Neuronal stem cell (in vitro differentiated cells): ENCODE results near the gene ADAM8.

Source experiments
- DNase-seq: peaks from one replicate; pipeline ENCODE4 v3.0.0-alpha.2; 2013; ENCODE audit warnings: low spot score
- H2AFZ ChIP-seq: one replicate; pipeline ENCODE4 v1.6.1; 2013; ENCODE audit warnings: mild to moderate bottlenecking, low read length, inconsistent platforms
- H2AK5ac ChIP-seq: 2 replicates; pipeline ENCODE4 v1.6.1; 2013; ENCODE audit warnings: low read depth, mild to moderate bottlenecking, inconsistent platforms, low read length, moderate library complexity, mixed read lengths
- H2BK120ac ChIP-seq: 2 replicates; pipeline ENCODE4 v1.6.1; 2013; ENCODE audit warnings: low read depth, mild to moderate bottlenecking, inconsistent platforms, low read length, moderate library complexity, mixed read lengths
- H2BK12ac ChIP-seq: one replicate; pipeline ENCODE4 v1.6.1; 2013; ENCODE audit warnings: low read length, inconsistent platforms
- H2BK15ac ChIP-seq: 2 replicates; pipeline ENCODE4 v1.6.1; 2013; ENCODE audit warnings: mild to moderate bottlenecking, low read length, inconsistent platforms, mixed read lengths
- H2BK5ac ChIP-seq: one replicate; pipeline ENCODE4 v1.6.1; 2013; ENCODE audit warnings: inconsistent platforms, mild to moderate bottlenecking, low read length, moderate library complexity
- H3K14ac ChIP-seq: one replicate; pipeline ENCODE4 v1.6.1; 2013; ENCODE audit warnings: low read length, inconsistent platforms
- H3K18ac ChIP-seq: 2 replicates; pipeline ENCODE4 v1.6.1; 2013; ENCODE audit warnings: low read length, inconsistent platforms
- H3K23ac ChIP-seq: 2 replicates; pipeline ENCODE4 v1.6.1; 2013; ENCODE audit warnings: low read depth, mild to moderate bottlenecking, mixed read lengths, low read length, inconsistent platforms; ENCODE audit not compliant: poor library complexity
- H3K27ac ChIP-seq: replicated peaks from 3 replicates; pipeline ENCODE4 v1.5.1; 2013; ENCODE audit warnings: low read length, inconsistent platforms
- H3K27me3 ChIP-seq, 3 experiments: 2 replicates each; pipeline ENCODE4 v1.6.1; 2013; ENCODE audit warnings: low read length in 3 of 3, mild to moderate bottlenecking in 2 of 3, inconsistent platforms in 1 of 3, low read depth in 1 of 3, mixed read lengths in 1 of 3, moderate library complexity in 1 of 3; ENCODE audit not compliant: control insufficient read depth in 3 of 3, insufficient read depth in 3 of 3
- H3K36me3 ChIP-seq, 2 donors: replicated peaks in 1 of 2; 2 replicates each; pipeline ENCODE4 v1.6.1; 2013; ENCODE audit warnings: low read length in 2 of 2; ENCODE audit not compliant: control insufficient read depth in 2 of 2, insufficient read depth in 2 of 2
- H3K4ac ChIP-seq: 2 replicates; pipeline ENCODE4 v1.6.1; 2013; ENCODE audit warnings: inconsistent platforms, mild to moderate bottlenecking, low read length, moderate library complexity
- H3K4me1 ChIP-seq, 2 donors: 1 replicate in 1 of 2; 2 replicates in 1 of 2; pipeline ENCODE4 v1.6.1; 2013; ENCODE audit warnings: low read length in 2 of 2, low read depth in 1 of 2; ENCODE audit not compliant: control insufficient read depth in 2 of 2, insufficient read depth in 1 of 2
- H3K4me2 ChIP-seq: one replicate; pipeline ENCODE4 v1.6.1; 2013; ENCODE audit warnings: mild to moderate bottlenecking, low read length, inconsistent platforms; ENCODE audit not compliant: insufficient read depth, poor library complexity, severe bottlenecking
- H3K4me3 ChIP-seq, 2 donors: 2 replicates each; pipeline ENCODE4 v1.5.1; 2013; ENCODE audit warnings: low read length in 2 of 2, mild to moderate bottlenecking in 2 of 2, inconsistent platforms in 1 of 2, moderate library complexity in 1 of 2
- H3K79me1 ChIP-seq: one replicate; pipeline ENCODE4 v1.6.1; 2013; ENCODE audit warnings: low read depth, mild to moderate bottlenecking, inconsistent platforms, low read length, moderate library complexity
- H3K9ac ChIP-seq: one replicate; pipeline ENCODE4 v1.6.1; 2013; ENCODE audit warnings: mild to moderate bottlenecking, low read depth, low read length, inconsistent platforms; ENCODE audit not compliant: poor library complexity
- H3K9me3 ChIP-seq, 2 donors: replicated peaks in 1 of 2; 2 replicates each; pipeline versions ENCODE3 to v1.6.1; 2013; ENCODE audit warnings: low read length in 2 of 2, mild to moderate bottlenecking in 2 of 2, inconsistent platforms in 1 of 2, low read depth in 1 of 2, mixed read lengths in 1 of 2, moderate library complexity in 1 of 2; ENCODE audit not compliant: control insufficient read depth in 2 of 2, insufficient read depth in 1 of 2
- H4K8ac ChIP-seq: one replicate; pipeline ENCODE4 v1.6.1; 2013; ENCODE audit warnings: low read depth, mild to moderate bottlenecking, inconsistent platforms, low read length, moderate library complexity
- H4K91ac ChIP-seq: one replicate; pipeline ENCODE4 v1.6.1; 2013; ENCODE audit warnings: low read length, low read depth, mild to moderate bottlenecking, inconsistent platforms; ENCODE audit not compliant: poor library complexity
- WGBS, 2 donors: extraction: QIAGEN DNeasy Blood & Tissue Kit; methylation state at CpG; one replicate each; pipeline ENCODE4 v1.1.7; 2013; ENCODE audit warnings: missing lambda C conversion rate in 2 of 2, mixed read lengths in 1 of 2; ENCODE audit not compliant: insufficient read length in 2 of 2, insufficient replicate concordance in 1 of 2; ENCODE audit errors: extremely low coverage in 2 of 2; 5-methylcytosine and 5-hydroxymethylcytosine counted together

ADAM8 gene

GRCh38 chr10:133283931-133284330, 7.3 kb upstream of the ADAM8 start:
- peaks cover 46 to 93% of the 10 kb centered on the region in 2 donors for H3K36me3 ChIP-seq

GRCh38 chr10:133282846-133283390, 6.2 kb upstream of the ADAM8 start:
- Histone ChIP-seq H3K4me2 (no peak overlapping the region), H3K27ac (no peak overlapping the region), H3K79me1 (peaks cover 10% of the 10 kb centered on the region), H2BK15ac (no peak overlapping the region), H4K8ac (no peak overlapping the region), H3K4me1 (no peaks in the 10 kb centered on the region), H3K14ac (peak overlapping the region; percentile 75), H3K36me3 (peaks cover 38 to 86% of the 10 kb centered on the region in 2 donors), H2AFZ (no peak overlapping the region), H3K4ac (no peak overlapping the region), H3K23ac (no peak overlapping the region), H3K27me3 (no peaks in the 10 kb centered on the region), H3K9me3 (no peaks in the 10 kb centered on the region), H2BK5ac (no peak overlapping the region), H2AK5ac (no peak overlapping the region), H2BK120ac (no peak overlapping the region), H3K4me3 (no peak overlapping the region), H2BK12ac (no peak overlapping the region), H3K9ac (no peak overlapping the region), H4K91ac (no peak overlapping the region), H3K18ac (no peak overlapping the region)
- WGBS, 2 donors: no CpG with 5 or more reads among the region's 24 CpGs
- DNase-seq: no peak

More at GRCh38 chr10:133283931-133284330, 7.3 kb upstream of the ADAM8 start:
- H3K4me2 ChIP-seq: no peak overlapping the region
- H2BK15ac ChIP-seq: no peak overlapping the region
- no peak overlapping the region for H2AK5ac ChIP-seq
- H3K27me3 ChIP-seq: no peaks in the 10 kb centered on the region
- no peak for DNase-seq
- no peak overlapping the region for H3K9ac ChIP-seq
- H3K4me3 ChIP-seq: peak overlapping the region in 1 of 2 donors; percentile 53
- H4K91ac ChIP-seq: no peak overlapping the region
- no peak overlapping the region for H2BK5ac ChIP-seq
- no peak overlapping the region for H3K14ac ChIP-seq
- H3K27ac ChIP-seq: no peak overlapping the region
- no CpG with 5 or more reads among the region's 24 CpGs for WGBS, 2 donors
- H4K8ac ChIP-seq: no peak overlapping the region
- no peaks in the 10 kb centered on the region for H3K9me3 ChIP-seq
- H2AFZ ChIP-seq: no peak overlapping the region
- no peak overlapping the region for H3K18ac ChIP-seq
- no peak overlapping the region for H3K23ac ChIP-seq
- no peak overlapping the region for H2BK12ac ChIP-seq
- no peak overlapping the region for H3K4ac ChIP-seq
- no peak overlapping the region for H2BK120ac ChIP-seq
- no peaks in the 10 kb centered on the region for H3K4me1 ChIP-seq
- peaks cover 10% of the 10 kb centered on the region for H3K79me1 ChIP-seq

GRCh38 chr10:133281628-133282372, 5.1 kb upstream of the ADAM8 start:
- no peak overlapping the region for H3K23ac ChIP-seq
- H3K14ac ChIP-seq: peak overlapping the region; percentile 21
- no peak overlapping the region for H2BK120ac ChIP-seq
- H3K18ac ChIP-seq: no peak overlapping the region
- H2BK12ac ChIP-seq: no peak overlapping the region
- no CpG with 5 or more reads among the region's 38 CpGs for WGBS, 2 donors
- peaks cover 10% of the 10 kb centered on the region for H3K79me1 ChIP-seq
- no peak overlapping the region for H2AFZ ChIP-seq
- H3K4me2 ChIP-seq: no peak overlapping the region
- peaks cover 38 to 77% of the 10 kb centered on the region in 2 donors for H3K36me3 ChIP-seq
- H4K91ac ChIP-seq: no peak overlapping the region
- H3K27me3 ChIP-seq: peaks cover 0 to 2% (median 0%) of the 10 kb centered on the region in 3 experiments
- no peak overlapping the region for H3K4me3 ChIP-seq
- no peak overlapping the region for H2BK15ac ChIP-seq
- DNase-seq: no peak
- H2BK5ac ChIP-seq: no peak overlapping the region
- H3K27ac ChIP-seq: no peak overlapping the region
- H2AK5ac ChIP-seq: no peak overlapping the region
- H3K9ac ChIP-seq: no peak overlapping the region
- no peak overlapping the region for H4K8ac ChIP-seq
- H3K4me1 ChIP-seq: no peaks in the 10 kb centered on the region
- no peaks in the 10 kb centered on the region for H3K9me3 ChIP-seq
- no peak overlapping the region for H3K4ac ChIP-seq

- peaks cover 10% of the 10 kb centered on the region for H3K79me1 ChIP-seq
- no peak overlapping the region for H3K14ac ChIP-seq
- H3K23ac ChIP-seq: no peak overlapping the region
- H3K36me3 ChIP-seq: peaks cover 38 to 70% of the 10 kb centered on the region in 2 donors
- H2BK5ac ChIP-seq: no peak overlapping the region
- H4K8ac ChIP-seq: no peak overlapping the region
- no CpG with 5 or more reads among the region's 15 CpGs for WGBS, 2 donors
- no peak overlapping the region for H2BK15ac ChIP-seq
- no peak overlapping the region for H3K4me2 ChIP-seq
- no peak for DNase-seq
- H3K4me1 ChIP-seq: peaks cover 1 to 4% of the 10 kb centered on the region in 2 donors
- no peak overlapping the region for H2AFZ ChIP-seq
- H3K9ac ChIP-seq: no peak overlapping the region
- no peak overlapping the region for H3K4ac ChIP-seq
- peaks cover 0 to 7% (median 4%) of the 10 kb centered on the region in 3 experiments for H3K27me3 ChIP-seq
- H3K4me3 ChIP-seq: no peak overlapping the region
- no peak overlapping the region for H2AK5ac ChIP-seq
- H2BK12ac ChIP-seq: no peak overlapping the region
- no peaks in the 10 kb centered on the region for H3K9me3 ChIP-seq
- H3K18ac ChIP-seq: no peak overlapping the region
- H3K27ac ChIP-seq: no peak overlapping the region
- H2BK120ac ChIP-seq: no peak overlapping the region
- H4K91ac ChIP-seq: no peak overlapping the region
These were observed 4.4 kb upstream of the ADAM8 start for GRCh38 chr10:133281084-133281483.
